ENCODE data around the gene CHRND. TPM values are rescaled to one million over a fixed set of nuclear protein-coding genes. Genes with fewer than 3 reads are reported as not detected.

CHRND gene
- total RNA-seq, 2 experiments from 2014 or later: not detected

GRCh38 chr2:232573042-232573441 is 47.1 kb downstream of the CHRND start:
- TF ChIP-seq CTCF (IDR thresholded peaks at IDR 0.05): no peak
- H3K27me3 ChIP-seq (ENCODE audit: control insufficient read depth in 1 of 2, insufficient read depth in 2 of 2, low read length in 2 of 2): no peaks in the 10 kb centered on the region
- H3K36me3 Mint-ChIP-seq (ENCODE audit: low read depth): peaks cover 90% of the 10 kb centered on the region
- H3K9me3 ChIP-seq (ENCODE audit: control insufficient read depth in 1 of 2, insufficient read depth in 1 of 2, low read length in 2 of 2): no peaks in the 10 kb centered on the region
- H3K9me3 Mint-ChIP-seq: no peaks in the 10 kb centered on the region
- ATAC-seq (ENCODE audit: poor library complexity) (no peak), DNase-seq (no peak)
- H3K4me3 ChIP-seq (ENCODE audit: low read length): no peak overlapping the region
- H3K4me3 Mint-ChIP-seq: no peak overlapping the region
- intact Hi-C loops (cut with DNase I, micrococcal nuclease): no loop called here
- no peaks in the 10 kb centered on the region for H3K4me1 Mint-ChIP-seq (ENCODE audit: low read depth)
- H3K27me3 Mint-ChIP-seq: no peaks in the 10 kb centered on the region
- POLR2A ChIA-PET: no interaction called here
- H3K36me3 ChIP-seq (ENCODE audit: insufficient read depth, low read length): peaks cover 65% of the 10 kb centered on the region
- H3K27ac Mint-ChIP-seq: no peak overlapping the region
- no peak overlapping the region for H3K27ac ChIP-seq (ENCODE audit: low read depth in 1 of 2, low read length in 2 of 2)
- CTCF ChIA-PET: no interaction called here
- no peaks in the 10 kb centered on the region for H3K4me1 ChIP-seq (ENCODE audit: insufficient read depth, low read length)

DNA sequence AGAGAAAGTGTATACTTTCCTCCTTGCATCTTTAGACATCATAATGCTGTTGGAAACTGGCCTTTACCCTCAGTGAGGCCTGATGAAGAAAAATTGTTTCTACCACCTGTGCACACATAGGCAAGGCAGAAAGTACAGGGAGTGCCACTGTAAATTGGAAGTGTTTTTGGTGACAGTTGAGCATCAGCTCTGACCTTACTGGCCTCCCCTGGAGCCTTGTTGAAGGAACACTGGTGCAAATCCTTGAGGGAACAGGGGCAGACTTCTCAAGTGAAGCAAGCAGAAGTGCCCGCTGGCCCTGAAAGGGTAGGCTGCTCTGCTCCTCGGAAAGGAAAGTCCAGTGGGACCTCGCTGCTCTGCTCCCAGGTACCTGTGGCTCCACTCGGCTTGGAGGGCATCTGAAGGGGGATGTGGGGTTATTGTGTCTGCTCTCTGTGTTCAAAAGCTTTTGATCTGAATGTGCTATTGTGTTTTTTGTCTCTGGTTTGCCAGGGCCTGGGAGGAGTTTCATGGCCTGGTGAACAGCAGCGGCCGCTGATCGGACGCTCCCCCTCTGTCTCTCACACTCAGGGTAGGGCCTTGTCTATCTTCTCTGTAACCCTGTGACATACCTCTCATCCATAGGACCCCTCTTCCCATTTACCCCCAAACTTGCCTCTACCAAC is 47.9 kb downstream of the CHRND start:
- no peak for TF ChIP-seq CTCF (IDR thresholded peaks at IDR 0.05)
- Histone ChIP-seq H3K9me3 (ENCODE audit: control insufficient read depth in 1 of 2, insufficient read depth in 1 of 2, low read length in 2 of 2) (no peaks in the 10 kb centered on the region), H3K27me3 (ENCODE audit: control insufficient read depth in 1 of 2, insufficient read depth in 2 of 2, low read length in 2 of 2) (no peaks in the 10 kb centered on the region), H3K27ac (ENCODE audit: low read depth in 1 of 2, low read length in 2 of 2) (no peak overlapping the region), H3K36me3 (ENCODE audit: insufficient read depth, low read length) (peaks cover 57% of the 10 kb centered on the region), H3K4me3 (ENCODE audit: low read length) (no peak overlapping the region), H3K4me1 (ENCODE audit: insufficient read depth, low read length) (no peaks in the 10 kb centered on the region)
- Mint-ChIP-seq H3K4me3 (no peak overlapping the region), H3K9me3 (no peaks in the 10 kb centered on the region), H3K27ac (no peak overlapping the region), H3K27me3 (no peaks in the 10 kb centered on the region), H3K4me1 (ENCODE audit: low read depth) (no peaks in the 10 kb centered on the region), H3K36me3 (ENCODE audit: low read depth) (peaks cover 87% of the 10 kb centered on the region)
- no peak for DNase-seq
- POLR2A ChIA-PET: no interaction called here
- no peak for ATAC-seq (ENCODE audit: poor library complexity)
- intact Hi-C loops (cut with DNase I, micrococcal nuclease): no loop called here
- CTCF ChIA-PET: no interaction called here

DNA sequence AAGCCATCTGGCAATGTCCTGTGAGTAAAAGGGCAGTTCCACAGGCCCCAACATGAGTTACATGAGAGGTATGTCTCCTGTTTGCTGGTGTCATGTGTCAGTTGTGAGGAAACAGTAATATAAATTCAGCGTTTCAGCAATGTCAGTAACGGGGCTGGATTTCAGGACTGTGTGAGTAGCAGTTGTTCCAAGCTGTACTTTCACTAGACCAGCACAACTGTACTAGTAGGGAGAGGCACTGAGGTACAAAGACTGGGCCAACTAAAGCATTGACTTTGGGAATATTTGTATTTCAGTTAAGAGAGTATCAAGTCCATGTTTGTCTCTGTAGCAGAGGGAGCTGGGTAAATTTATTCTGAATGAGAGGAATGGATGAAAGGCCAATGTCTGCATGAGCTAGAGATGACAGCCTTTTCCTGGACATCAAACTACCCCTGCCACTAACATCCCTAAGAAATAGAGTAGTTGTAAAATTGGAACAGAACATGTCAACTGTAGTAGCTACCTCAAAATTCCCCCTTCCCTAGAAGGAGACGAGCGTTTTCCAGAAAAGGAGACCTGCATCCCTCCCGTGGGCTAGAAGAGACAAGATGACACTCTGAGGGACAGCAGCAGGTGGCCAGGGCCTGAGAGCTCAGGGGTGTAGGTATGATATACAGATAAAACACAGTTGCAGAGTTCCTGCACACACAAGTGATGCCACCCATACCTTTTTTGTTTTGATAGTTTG is 48.9 kb downstream of the CHRND start:
- Histone ChIP-seq H3K27ac (ENCODE audit: low read depth in 1 of 2, low read length in 2 of 2) (no peak overlapping the region), H3K4me1 (ENCODE audit: insufficient read depth, low read length) (no peaks in the 10 kb centered on the region), H3K4me3 (ENCODE audit: low read length) (no peak overlapping the region), H3K36me3 (ENCODE audit: insufficient read depth, low read length) (peaks cover 47% of the 10 kb centered on the region), H3K9me3 (ENCODE audit: control insufficient read depth in 1 of 2, insufficient read depth in 1 of 2, low read length in 2 of 2) (no peaks in the 10 kb centered on the region), H3K27me3 (ENCODE audit: control insufficient read depth in 1 of 2, insufficient read depth in 2 of 2, low read length in 2 of 2) (no peaks in the 10 kb centered on the region)
- no peak for DNase-seq
- H3K4me1 Mint-ChIP-seq (ENCODE audit: low read depth): no peaks in the 10 kb centered on the region
- ChIA-PET POLR2A (no interaction called here), CTCF (no interaction called here)
- intact Hi-C loops (cut with DNase I, micrococcal nuclease): no loop called here
- H3K4me3 Mint-ChIP-seq: no peak overlapping the region
- H3K36me3 Mint-ChIP-seq (ENCODE audit: low read depth): peaks cover 79% of the 10 kb centered on the region
- TF ChIP-seq CTCF (IDR thresholded peaks at IDR 0.05): no peak
- H3K9me3 Mint-ChIP-seq: no peaks in the 10 kb centered on the region
- no peaks in the 10 kb centered on the region for H3K27me3 Mint-ChIP-seq
- ATAC-seq (ENCODE audit: poor library complexity): no peak
- no peak overlapping the region for H3K27ac Mint-ChIP-seq

Data from CD4-positive, alpha-beta T cell (primary cell).